Colonic mucosa (tissue), 4 donors: ENCODE measurements around the gene RREB1. TPM values are rescaled to one million over a fixed set of nuclear protein-coding genes. Genes with fewer than 3 reads are reported as not detected.

ENCODE experiments used
- DNase-seq: peaks from one replicate; pipeline ENCODE4 v3.0.0-alpha.2; 2020
- H3K27ac ChIP-seq: fragments of 200-600 bp; one replicate; pipeline ENCODE4 v1.8.0; 2021
- H3K27me3 ChIP-seq: fragments of 200-600 bp; one replicate; pipeline ENCODE4 v1.8.0; 2021
- H3K36me3 ChIP-seq: fragments of 200-600 bp; one replicate; pipeline ENCODE4 v1.8.0; 2021
- H3K4me1 ChIP-seq: fragments of 200-600 bp; one replicate; pipeline ENCODE4 v1.8.0; 2021; ENCODE audit warnings: mild to moderate bottlenecking
- H3K4me3 ChIP-seq: fragments of 200-600 bp; one replicate; pipeline ENCODE4 v1.8.0; 2021
- H3K9ac ChIP-seq, 2 donors: one replicate each; pipeline ENCODE4 v1.7.0; 2013; ENCODE audit warnings: control low read depth in 2 of 2, low read depth in 2 of 2, low read length in 2 of 2
- H3K9me3 ChIP-seq: fragments of 200-600 bp; one replicate; pipeline ENCODE4 v1.8.0; 2021
- intact Hi-C: fragments of 100-400 bp; cut with DNase I; formaldehyde crosslinking; loops from one replicate; pipeline ENCODE4 v1.14.1; 2022
- total RNA-seq, 2 donors: library from RNA; stranded (reverse); fragmentation: NEBNext Ultra II Directional in 1 of 2; extraction: Animal tissue kit (Norgen Biotek cat#: 25700) in 1 of 2; gene quantifications; one replicate each; pipeline ENCODE4 v1.2.1, GENCODE V29; 2021
- TF ChIP-seq, protein P1 (sequence below): fragments of 200-600 bp; IDR thresholded peaks from one replicate; pipeline ENCODE4 v1.8.0; 2022; ENCODE audit warnings: antibody characterized with exemption, mild to moderate bottlenecking
- donor health status: healthy.
- donor health status: DM: no; HTN: no; CAD: no.
- donor health status: DM: no; HTN: no; CAD: no.

The RREB1 gene
- total RNA-seq, 2 donors from 2014 or later: 79.0 to 81.3 TPM

DNA sequence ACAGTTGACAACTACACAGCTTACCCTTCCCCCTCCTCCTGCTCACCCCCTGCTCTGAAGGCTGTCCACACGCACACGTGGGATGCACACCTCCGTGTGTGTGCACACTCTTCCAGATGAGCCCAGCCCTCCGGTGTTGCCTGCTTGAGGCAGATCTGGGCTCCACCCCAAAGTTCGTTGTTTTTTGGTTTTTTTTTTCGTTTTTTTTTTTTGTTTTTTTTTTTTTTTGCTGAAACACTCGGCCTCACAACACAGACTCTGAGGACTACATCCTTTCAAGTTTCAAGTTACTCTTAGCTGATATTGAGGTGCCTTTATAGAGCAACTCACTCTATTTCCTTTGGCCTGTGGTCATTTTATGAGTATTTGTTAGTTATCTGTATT lies 88.2 kb downstream of the RREB1 start:
- Histone ChIP-seq H3K4me3 (no peak overlapping the region), H3K4me1 (peaks cover 3% of the 10 kb centered on the region), H3K27me3 (no peaks in the 10 kb centered on the region), H3K27ac (peak overlapping the region; percentile 46), H3K9me3 (no peaks in the 10 kb centered on the region), H3K36me3 (peaks cover 6% of the 10 kb centered on the region), H3K9ac (peak overlapping the region in 1 of 2 donors; percentile 73)
- TF ChIP-seq, protein P1, sequence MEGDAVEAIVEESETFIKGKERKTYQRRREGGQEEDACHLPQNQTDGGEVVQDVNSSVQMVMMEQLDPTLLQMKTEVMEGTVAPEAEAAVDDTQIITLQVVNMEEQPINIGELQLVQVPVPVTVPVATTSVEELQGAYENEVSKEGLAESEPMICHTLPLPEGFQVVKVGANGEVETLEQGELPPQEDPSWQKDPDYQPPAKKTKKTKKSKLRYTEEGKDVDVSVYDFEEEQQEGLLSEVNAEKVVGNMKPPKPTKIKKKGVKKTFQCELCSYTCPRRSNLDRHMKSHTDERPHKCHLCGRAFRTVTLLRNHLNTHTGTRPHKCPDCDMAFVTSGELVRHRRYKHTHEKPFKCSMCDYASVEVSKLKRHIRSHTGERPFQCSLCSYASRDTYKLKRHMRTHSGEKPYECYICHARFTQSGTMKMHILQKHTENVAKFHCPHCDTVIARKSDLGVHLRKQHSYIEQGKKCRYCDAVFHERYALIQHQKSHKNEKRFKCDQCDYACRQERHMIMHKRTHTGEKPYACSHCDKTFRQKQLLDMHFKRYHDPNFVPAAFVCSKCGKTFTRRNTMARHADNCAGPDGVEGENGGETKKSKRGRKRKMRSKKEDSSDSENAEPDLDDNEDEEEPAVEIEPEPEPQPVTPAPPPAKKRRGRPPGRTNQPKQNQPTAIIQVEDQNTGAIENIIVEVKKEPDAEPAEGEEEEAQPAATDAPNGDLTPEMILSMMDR: no peak
- no peak for DNase-seq
- intact Hi-C loops: no loop called here

DNA sequence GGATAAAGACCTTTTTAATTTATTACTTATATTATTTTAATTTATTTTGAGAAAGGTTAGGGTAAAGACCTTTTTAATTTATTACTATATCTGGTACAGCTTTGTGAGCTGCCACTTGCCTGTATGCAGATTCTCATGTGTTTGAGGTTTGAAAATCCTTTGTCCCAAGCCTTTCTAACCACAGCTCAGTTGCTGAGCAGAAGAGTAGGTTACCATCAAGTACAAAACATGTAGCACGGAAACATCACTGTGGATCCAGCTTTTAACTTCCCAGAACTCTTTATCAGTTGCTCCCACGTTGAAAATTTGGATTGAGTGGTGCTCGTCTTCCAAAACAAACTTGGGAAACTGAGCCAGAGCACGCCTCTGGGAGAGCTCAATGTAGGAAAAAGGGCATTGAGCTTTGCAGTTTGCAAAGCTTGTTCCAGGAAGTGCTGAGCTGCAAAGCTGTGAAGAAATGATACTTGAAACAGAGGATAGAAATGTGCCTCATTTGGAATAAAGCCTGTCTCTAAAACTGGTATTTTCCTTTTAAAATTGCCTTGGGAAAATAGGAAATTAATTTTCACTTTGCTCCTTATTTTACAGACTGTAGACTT lies 89.0 kb downstream of the RREB1 start:
- intact Hi-C loops: no loop called here
- Histone ChIP-seq H3K4me3 (no peak overlapping the region), H3K9ac (no peak overlapping the region), H3K4me1 (peaks cover 3% of the 10 kb centered on the region), H3K27ac (no peak overlapping the region), H3K36me3 (peaks cover 7% of the 10 kb centered on the region), H3K9me3 (no peaks in the 10 kb centered on the region), H3K27me3 (no peaks in the 10 kb centered on the region)
- DNase-seq: no peak
- TF ChIP-seq, protein P1: no peak

DNA sequence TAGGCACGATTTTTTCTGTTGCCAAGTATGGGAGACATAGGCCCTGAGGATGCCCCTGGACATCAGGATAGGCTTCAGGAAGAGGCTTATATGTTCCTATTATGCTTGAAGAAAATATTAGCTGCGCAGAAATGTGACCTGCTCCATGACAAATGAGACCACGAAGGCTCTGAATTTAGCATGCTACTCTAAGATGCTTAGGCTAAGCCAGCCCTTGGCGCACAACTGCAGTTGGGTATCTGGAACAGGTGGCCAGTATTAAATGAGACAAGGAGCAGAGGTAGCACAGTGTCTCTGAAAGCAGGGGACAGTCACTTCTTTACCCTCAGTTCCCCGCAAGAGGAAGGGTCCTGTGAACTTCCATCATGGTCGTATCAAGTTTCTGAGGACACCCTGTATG lies 90.0 kb downstream of the RREB1 start:
- H3K4me1 ChIP-seq: peaks cover 3% of the 10 kb centered on the region
- H3K4me3 ChIP-seq: no peak overlapping the region
- no peak overlapping the region for H3K27ac ChIP-seq
- intact Hi-C loops: no loop called here
- no peak for DNase-seq
- no peaks in the 10 kb centered on the region for H3K9me3 ChIP-seq
- TF ChIP-seq, protein P1: no peak
- no peaks in the 10 kb centered on the region for H3K27me3 ChIP-seq
- H3K9ac ChIP-seq: no peak overlapping the region
- peaks cover 11% of the 10 kb centered on the region for H3K36me3 ChIP-seq

DNA sequence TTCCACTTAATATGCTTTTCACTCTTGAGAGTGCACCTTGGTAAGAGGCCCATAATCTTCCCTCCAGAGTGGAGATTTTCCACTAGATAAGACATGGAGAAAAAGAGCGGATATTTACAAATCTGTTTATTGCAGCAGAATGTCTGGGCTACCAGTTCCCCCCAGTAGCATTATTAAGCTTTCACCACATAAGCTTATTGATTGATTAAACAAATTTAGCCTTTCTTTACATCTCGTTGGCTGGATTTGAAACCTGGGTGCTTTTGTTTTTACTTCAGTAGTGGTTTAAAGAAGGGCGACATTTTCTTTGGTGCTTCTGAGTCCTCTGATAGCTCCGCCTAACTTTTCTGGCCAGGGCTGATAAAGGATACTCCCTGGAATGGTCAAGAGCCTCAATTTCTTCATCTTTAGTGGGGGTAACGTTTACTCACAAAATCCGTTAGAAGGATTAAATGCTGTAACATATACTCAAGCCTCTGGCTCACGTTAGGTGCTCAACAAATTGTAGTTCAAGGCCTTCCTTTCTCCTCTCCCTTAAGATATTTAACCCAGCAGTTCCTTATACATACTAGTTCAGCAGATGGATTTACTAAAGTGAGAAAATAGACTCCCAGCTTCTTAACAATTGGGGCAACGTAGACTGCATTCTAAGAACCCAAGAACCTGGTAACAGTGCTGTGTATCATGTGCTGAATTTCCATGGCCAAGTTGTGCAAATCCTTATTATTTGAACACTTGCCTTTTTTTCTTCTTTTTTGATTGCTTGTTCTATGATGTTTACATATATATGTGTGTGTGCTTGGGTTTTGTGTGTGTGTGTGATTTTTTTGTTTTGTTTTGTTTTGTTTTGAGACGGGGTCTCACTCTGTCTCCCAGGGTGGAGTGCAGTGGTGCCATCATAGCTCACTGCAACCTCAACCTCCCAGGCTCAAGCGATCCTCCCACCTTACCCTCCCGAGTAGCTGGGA lies 91.4 kb downstream of the RREB1 start:
- Histone ChIP-seq H3K36me3 (peaks cover 21% of the 10 kb centered on the region), H3K9me3 (no peaks in the 10 kb centered on the region), H3K4me3 (no peak overlapping the region), H3K9ac (no peak overlapping the region), H3K4me1 (peaks cover 3% of the 10 kb centered on the region), H3K27ac (no peak overlapping the region), H3K27me3 (no peaks in the 10 kb centered on the region)
- intact Hi-C loops: no loop called here
- no peak for DNase-seq
- TF ChIP-seq, protein P1: no peak

DNA sequence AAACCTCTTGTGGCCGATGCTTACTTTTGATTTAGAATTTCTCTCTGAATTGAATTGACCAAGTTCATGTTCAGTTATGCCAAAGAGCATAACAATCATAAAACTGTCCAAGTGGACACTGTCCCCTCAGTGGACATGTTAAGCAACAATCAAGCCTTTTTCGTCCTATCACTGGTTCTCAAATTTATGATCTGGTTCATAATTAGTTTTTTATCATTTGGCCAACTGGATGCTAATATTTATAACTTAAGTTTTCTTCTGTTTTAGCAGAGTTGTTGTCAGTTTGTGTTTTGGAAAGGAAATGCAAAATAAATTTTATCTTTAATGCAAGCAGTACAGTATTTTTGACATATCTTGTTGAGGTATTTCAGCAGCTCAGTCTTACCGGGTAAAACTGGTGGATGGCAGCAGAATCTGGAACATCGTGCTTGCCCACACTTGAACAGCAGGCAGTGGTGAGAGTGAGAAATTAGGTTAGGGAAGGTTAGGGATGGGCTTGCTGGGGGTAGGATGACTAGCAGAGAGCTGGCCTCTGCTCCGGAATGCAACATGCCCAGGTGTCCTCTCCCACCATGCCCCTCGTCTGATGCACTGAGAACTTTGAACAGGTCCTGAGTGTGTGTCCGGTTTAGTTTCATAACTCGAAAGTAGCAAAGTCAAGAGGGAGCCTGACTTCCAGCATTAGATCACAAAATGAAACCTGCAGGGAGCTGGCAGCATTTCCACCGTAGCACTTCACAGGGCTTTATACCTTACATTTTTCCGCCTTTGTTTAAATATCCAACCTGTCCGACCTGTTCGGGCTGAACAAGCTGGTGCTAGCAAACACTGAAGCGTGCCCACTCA lies 93.1 kb downstream of the RREB1 start:
- H3K27me3 ChIP-seq: no peaks in the 10 kb centered on the region
- H3K4me1 ChIP-seq: no peaks in the 10 kb centered on the region
- peaks cover 21% of the 10 kb centered on the region for H3K36me3 ChIP-seq
- H3K9ac ChIP-seq: peak overlapping the region in 1 of 2 donors; percentile 73
- peak overlapping the region; percentile 59 for H3K27ac ChIP-seq
- TF ChIP-seq, protein P1: no peak
- H3K9me3 ChIP-seq: no peaks in the 10 kb centered on the region
- H3K4me3 ChIP-seq: no peak overlapping the region
- peak; percentile 73 for DNase-seq
- intact Hi-C loops: no loop called here
